Heart right ventricle (tissue), 16 donors: ENCODE results near the gene AHSP. TPM values are rescaled to one million over a fixed set of nuclear protein-coding genes. Genes with fewer than 3 reads are reported as not detected.

Source experiments
- ATAC-seq, 8 donors: fragments of 200-7000 bp; cut with Tn5 transposase; one replicate each; pipeline ENCODE4 v1.9.1; 2020; ENCODE audit warnings: mild to moderate bottlenecking in 8 of 8, moderate library complexity in 8 of 8, moderate number of reproducible peaks in 1 of 8
- DNase-seq, 2 donors: peaks; one replicate each; pipeline ENCODE4 v3.0.0-alpha.2; 2020
- H3K27ac ChIP-seq, 10 donors: fragments of 200-600 bp; sonication (generic) in 2 of 10; one replicate each; pipeline versions ENCODE4 v1.5.0 to v1.8.0; 2020 to 2022; ENCODE audit warnings: mild to moderate bottlenecking in 3 of 10
- H3K27me3 ChIP-seq, 7 donors: fragments of 200-600 bp; one replicate each; pipeline ENCODE4 v1.8.0; 2021 to 2022; ENCODE audit warnings: mild to moderate bottlenecking in 2 of 7
- H3K36me3 ChIP-seq, 9 donors: fragments of 200-600 bp; sonication (generic) in 1 of 9; one replicate each; pipeline versions ENCODE4 v1.5.0 to v1.8.0; 2020 to 2022; ENCODE audit warnings: mild to moderate bottlenecking in 2 of 9
- H3K4me1 ChIP-seq, 9 donors: fragments of 200-600 bp; sonication (generic) in 1 of 9; one replicate each; pipeline versions ENCODE4 v1.5.0 to v1.8.0; 2020 to 2022; ENCODE audit warnings: mild to moderate bottlenecking in 4 of 9
- H3K4me3 ChIP-seq, 10 donors: fragments of 200-600 bp; sonication (generic) in 2 of 10; one replicate each; pipeline versions ENCODE4 v1.5.0 to v1.8.0; 2020 to 2022; ENCODE audit warnings: mild to moderate bottlenecking in 7 of 10, moderate library complexity in 2 of 10
- H3K9me3 ChIP-seq, 11 donors: fragments of 200-600 bp in 10 of 11; sonication (generic) in 2 of 11; one replicate each; pipeline versions ENCODE4 v1.5.0 to v1.8.0; 2013 to 2022; ENCODE audit warnings: mild to moderate bottlenecking in 2 of 11, control low read depth in 1 of 11, moderate library complexity in 1 of 11
- CTCF ChIP-seq, 9 donors: fragments of 200-600 bp; sonication (generic) in 2 of 9; IDR thresholded peaks; one replicate each; pipeline versions ENCODE4 v1.5.0 to v1.8.0; 2021 to 2022; ENCODE audit warnings: antibody characterized with exemption in 9 of 9, mild to moderate bottlenecking in 5 of 9, moderate library complexity in 1 of 9
- WGBS, 2 donors: extraction: QIAGEN DNeasy Blood & Tissue Kit; methylation state at CpG; one replicate each; pipeline ENCODE4 v1.1.7; 2013; ENCODE audit warnings: inconsistent platforms in 1 of 2; 5-methylcytosine and 5-hydroxymethylcytosine counted together
- intact Hi-C, 10 donors: fragments of 100-400 bp; cut with DNase I; formaldehyde crosslinking; loops; one replicate each; pipeline versions ENCODE4 v1.11.1 to v1.14.2; 2022
- polyA plus RNA-seq, 2 donors: library from polyadenylated mRNA; stranded (reverse); fragments of 200-250 nt; gene quantifications; one replicate each; pipeline ENCODE4 v1.2.3, GENCODE V29; 2013
- total RNA-seq, 10 donors: library from RNA; stranded (reverse); fragmentation: NEBNext Ultra II Directional in 3 of 10; extraction: Animal tissue kit (Norgen Biotek cat#: 25700) in 3 of 10; gene quantifications; one replicate each; pipeline versions ENCODE4 v1.2.1 to v1.2.4, GENCODE V29; 2021 to 2023
- donor health status: Arrhythmogenic right ventricular cardiomyopathy.
- donor health status: ischemic (EF 13 %, LVEDD 7.1; RV severe dilation, severe dysfunction).
- donor health status: healthy with polysubstance abuse.
- donor health status: DM: no; HTN: yes; CAD: no.
- donor health status: DM: no; HTN: no; CAD: no.
- donor health status: ischemic (EF 25% LVEDD 6.9; RV normal size, moderate dysfunction).
- donor health status: ischemic (EF 25% LVEDD 5.7; RV mildly dilated, moderate dysfunction).
- donor health status: healthy.
- donor health status: DM: yes; HTN: yes; CAD: no.
- donor health status: Ischemic cardiomyopathy.
- donor health status: ischemic (EF 35%, LVEDD 5.7; RV mildly dilated, moderate dysfunction).
- donor health status: nonischemic (EF 11% LVEDD 7.7; RV severe dilation, severe dysfunction).
- donor health status: DM: yes; HTN: yes; CAD: no.
- donor health status: PGD.
- donor health status: ischemic (EF 29% LVEDD 5.4; RV normal size, mild dysfunction).
- donor health status: nonischemic (EF 23%, LVEDD 6.1; RV moderate dilation, normal function).

AHSP gene
- total and polyA plus RNA-seq, 12 donors, result not detected

GRCh38 chr16:31508706-31509195 lies 18.9 kb upstream of the AHSP start:
- ATAC-seq, result peak in 7 of 8 donors; percentile 2 to 35 (median 15)
- Histone ChIP-seq H3K27me3 (no peaks in the 10 kb centered on the region), H3K9me3 (no peaks in the 10 kb centered on the region), H3K4me3 (peak overlapping the region; percentile 79 to 98 (median 88)), H3K36me3 (peaks cover 0 to 15% (median 0%) of the 10 kb centered on the region in 9 donors), H3K27ac (peak overlapping the region; percentile 83 to 99 (median 95)), H3K4me1 (peaks cover 5 to 52% (median 46%) of the 10 kb centered on the region in 9 donors)
- no peak for DNase-seq
- intact Hi-C loops, result loop anchor here in 7 of 10 donors (1.0 to 10.0 kb wide), 7 partner anchors 36 to 356 kb away; partner anchors contain the start of genes TGFB1I1 (in 4 of the 7) and ARMC5 (in 1 of the 7)
- no peak for TF ChIP-seq CTCF (IDR thresholded peaks at IDR 0.05)
- WGBS, 2 donors, result 10 to 11% methylated on average over 6 of the region's 6 CpGs

DNA sequence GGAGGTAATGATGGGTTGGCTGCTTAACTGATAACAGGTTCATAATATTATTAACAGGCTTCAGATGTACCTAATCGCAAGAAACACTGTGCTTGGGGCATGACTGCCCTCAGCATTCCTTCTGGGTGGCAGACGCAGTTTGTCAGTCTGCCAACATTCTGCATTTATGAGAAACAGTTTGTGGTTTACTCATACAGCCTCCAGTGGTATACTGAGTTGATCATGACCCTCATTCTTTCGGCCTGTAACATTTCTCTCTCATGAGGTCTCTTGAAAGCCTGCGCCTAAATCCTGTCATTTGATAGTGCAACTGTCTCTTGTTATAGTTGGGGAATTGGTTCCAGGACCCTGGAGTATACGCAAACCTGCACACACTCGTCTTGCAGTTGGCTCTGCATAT lies 14.6 kb upstream of the AHSP start:
- intact Hi-C loops, result no loop called here
- TF ChIP-seq CTCF (IDR thresholded peaks at IDR 0.05), result no peak
- Histone ChIP-seq H3K27me3 (peaks cover 0 to 5% (median 0%) of the 10 kb centered on the region in 7 donors), H3K27ac (no peak overlapping the region), H3K36me3 (no peaks in the 10 kb centered on the region), H3K4me1 (peaks cover 3 to 15% (median 11%) of the 10 kb centered on the region in 9 donors), H3K4me3 (no peak overlapping the region), H3K9me3 (no peaks in the 10 kb centered on the region)
- 71 to 79% methylated on average over 6 of the region's 6 CpGs for WGBS, 2 donors
- DNase-seq, result no peak
- ATAC-seq, result no peak

DNA sequence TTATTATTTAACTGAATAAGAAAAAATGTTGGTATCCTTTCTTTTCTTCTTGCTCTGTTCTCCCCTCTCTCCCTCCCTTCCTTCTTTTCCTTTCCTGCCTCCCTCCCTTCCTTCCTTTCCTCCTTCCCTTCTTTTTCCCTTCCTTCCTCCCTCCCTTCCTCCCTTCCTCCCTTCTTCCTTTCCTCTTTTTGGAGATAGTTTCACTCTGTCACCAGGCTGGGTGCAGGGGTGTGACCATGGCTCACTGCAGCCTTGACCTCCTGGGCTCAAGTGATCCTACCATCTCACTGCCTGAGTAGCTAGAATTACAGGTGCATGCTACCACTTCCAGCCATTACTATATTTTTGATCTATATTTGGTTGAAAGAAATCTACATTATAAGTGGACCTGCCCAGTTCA lies 13.8 kb upstream of the AHSP start:
- intact Hi-C loops, result no loop called here
- Histone ChIP-seq H3K27ac (no peak overlapping the region), H3K4me3 (no peak overlapping the region), H3K4me1 (peaks cover 3 to 13% (median 9%) of the 10 kb centered on the region in 9 donors), H3K27me3 (peaks cover 0 to 10% (median 0%) of the 10 kb centered on the region in 7 donors), H3K36me3 (no peaks in the 10 kb centered on the region), H3K9me3 (no peaks in the 10 kb centered on the region)
- DNase-seq, result no peak
- ATAC-seq, result no peak
- TF ChIP-seq CTCF (IDR thresholded peaks at IDR 0.05), result no peak

DNA sequence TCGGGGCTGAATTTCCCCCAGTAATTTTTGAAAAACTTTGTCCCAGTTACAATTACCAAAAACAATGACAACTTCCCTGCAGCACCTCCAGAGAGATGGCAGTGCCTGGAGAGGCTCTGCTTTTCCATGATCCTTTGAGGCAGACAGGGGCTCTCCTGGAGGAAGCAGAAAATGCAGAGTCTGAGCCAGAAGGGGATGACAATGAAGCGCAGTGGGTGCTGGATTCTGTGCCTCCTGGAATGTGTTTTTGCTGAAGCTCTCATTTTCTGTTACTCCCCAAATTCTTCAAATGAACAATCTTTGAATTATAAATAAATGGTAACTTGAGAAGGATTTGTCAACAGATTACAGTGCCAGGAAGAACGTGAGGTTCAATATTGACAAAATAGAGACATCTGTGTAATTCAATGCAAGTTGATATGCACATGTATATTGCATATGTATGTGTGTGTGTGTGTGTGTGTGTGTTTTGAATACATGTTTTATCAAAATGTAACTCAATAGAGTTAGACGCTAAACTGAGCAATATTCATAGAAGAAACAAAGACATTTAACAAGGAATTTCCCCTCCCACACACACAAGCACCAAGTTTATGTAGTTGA lies 9.8 kb upstream of the AHSP start:
- intact Hi-C loops, result no loop called here
- Histone ChIP-seq H3K27me3 (peaks cover 0 to 10% (median 0%) of the 10 kb centered on the region in 7 donors), H3K4me3 (no peak overlapping the region), H3K4me1 (no peaks in the 10 kb centered on the region), H3K9me3 (no peaks in the 10 kb centered on the region), H3K27ac (no peak overlapping the region), H3K36me3 (no peaks in the 10 kb centered on the region)
- 79 to 84% methylated on average over 4 of the region's 4 CpGs for WGBS, 2 donors
- TF ChIP-seq CTCF (IDR thresholded peaks at IDR 0.05), result no peak
- DNase-seq (no peak), ATAC-seq (no peak)
